ENCODE measurements around the gene FBLL1.

FBLL1 gene

GRCh38 chr5:168525856-168526255, 3.2 kb upstream of the FBLL1 start:
- Histone ChIP-seq H3K27me3 (ENCODE audit: control insufficient read depth, low read length) (no peaks in the 10 kb centered on the region), H3K9me2 (replicated peaks; ENCODE audit: control insufficient read depth, low read length) (no peaks in the 10 kb centered on the region), H3K9me3 (ENCODE audit: control insufficient read depth, insufficient read depth, low read length) (no peaks in the 10 kb centered on the region; the same call in 1 of the 2 replicates), H3K79me2 (ENCODE audit: control insufficient read depth, low read length) (no peaks in the 10 kb centered on the region), H3K27ac (ENCODE audit: low read depth, low read length) (no peak overlapping the region), H3K4me2 (ENCODE audit: low read length) (no peak overlapping the region), H3K4me1 (ENCODE audit: control insufficient read depth, low read length) (no peaks in the 10 kb centered on the region), H4K20me1 (ENCODE audit: control insufficient read depth, insufficient read depth, low read depth, low read length) (no peaks in the 10 kb centered on the region), H3K4me3 (ENCODE audit: low read length) (no peak overlapping the region), H3F3A (ENCODE audit: control insufficient read depth, insufficient read depth) (no peaks in the 10 kb centered on the region), H3K36me3 (ENCODE audit: control insufficient read depth, low read length) (no peaks in the 10 kb centered on the region)
- no peak for TF ChIP-seq CTCF (IDR thresholded peaks at IDR 0.05; ENCODE audit: low read depth, low read length, poor library complexity, severe bottlenecking)
- TF ChIP-seq EZH2phosphoT487 (IDR thresholded peaks at IDR 0.05; ENCODE audit: borderline replicate concordance, low read length), result no peak

GRCh38 chr5:168527756-168528295, 1.3 kb upstream of the FBLL1 start:
- Histone ChIP-seq H3K9me2 (replicated peaks; ENCODE audit: control insufficient read depth, low read length) (no peaks in the 10 kb centered on the region), H3K36me3 (ENCODE audit: control insufficient read depth, low read length) (no peaks in the 10 kb centered on the region), H3K9me3 (ENCODE audit: control insufficient read depth, insufficient read depth, low read length) (no peaks in the 10 kb centered on the region; the same call in 1 of the 2 replicates), H3K4me2 (ENCODE audit: low read length) (no peak overlapping the region), H4K20me1 (ENCODE audit: control insufficient read depth, insufficient read depth, low read depth, low read length) (no peaks in the 10 kb centered on the region), H3K79me2 (ENCODE audit: control insufficient read depth, low read length) (no peaks in the 10 kb centered on the region), H3K27me3 (ENCODE audit: control insufficient read depth, low read length) (no peaks in the 10 kb centered on the region), H3K4me1 (ENCODE audit: control insufficient read depth, low read length) (no peaks in the 10 kb centered on the region), H3K27ac (ENCODE audit: low read depth, low read length) (no peak overlapping the region), H3K4me3 (ENCODE audit: low read length) (no peak overlapping the region), H3F3A (ENCODE audit: control insufficient read depth, insufficient read depth) (no peaks in the 10 kb centered on the region)
- no peak for TF ChIP-seq EZH2phosphoT487 (IDR thresholded peaks at IDR 0.05; ENCODE audit: borderline replicate concordance, low read length)
- no peak for TF ChIP-seq CTCF (IDR thresholded peaks at IDR 0.05; ENCODE audit: low read depth, low read length, poor library complexity, severe bottlenecking)

GRCh38 chr5:168529374-168530234, 499 bp downstream of the FBLL1 start:
- H3K36me3 ChIP-seq (ENCODE audit: control insufficient read depth, low read length), result no peaks in the 10 kb centered on the region
- no peaks in the 10 kb centered on the region for H3K79me2 ChIP-seq (ENCODE audit: control insufficient read depth, low read length)
- H3F3A ChIP-seq (ENCODE audit: control insufficient read depth, insufficient read depth), result no peaks in the 10 kb centered on the region
- no peaks in the 10 kb centered on the region for H3K27me3 ChIP-seq (ENCODE audit: control insufficient read depth, low read length)
- no peaks in the 10 kb centered on the region for H3K4me1 ChIP-seq (ENCODE audit: control insufficient read depth, low read length)
- no peak overlapping the region for H3K27ac ChIP-seq (ENCODE audit: low read depth, low read length)
- H3K4me2 ChIP-seq (ENCODE audit: low read length), result no peak overlapping the region
- no peak overlapping the region for H3K4me3 ChIP-seq (ENCODE audit: low read length)
- TF ChIP-seq EZH2phosphoT487 (IDR thresholded peaks at IDR 0.05; ENCODE audit: borderline replicate concordance, low read length) (no peak), CTCF (IDR thresholded peaks at IDR 0.05; ENCODE audit: low read depth, low read length, poor library complexity, severe bottlenecking) (no peak)
- no peaks in the 10 kb centered on the region for H3K9me2 ChIP-seq (replicated peaks; ENCODE audit: control insufficient read depth, low read length)
- no peaks in the 10 kb centered on the region; the same call in 1 of the 2 replicates for H3K9me3 ChIP-seq (ENCODE audit: control insufficient read depth, insufficient read depth, low read length)
- H4K20me1 ChIP-seq (ENCODE audit: control insufficient read depth, insufficient read depth, low read depth, low read length), result no peaks in the 10 kb centered on the region

Data from DOHH2 (cell line).